ENCODE results near the gene GPHB5.
A peak's percentile ranks its signal among the peaks of the same experiment; 100 is the strongest.
"Not testable (repeated sequence)": the region's sequence is repeated elsewhere in the genome, so short reads cannot be mapped to it uniquely, and the experiment has no call there.

Gene GPHB5

GRCh38 chr14:63318835-63319234 lies at the start of gene GPHB5:
Gene GPHB5, minus strand, starts transcription at chr14:63318935. Its CDS starts 1,086 bp downstream, at chr14:63317849.
- no peak for DNase-seq (ENCODE audit: low spot score)

- DNase-seq (ENCODE audit: low spot score) = no peak
Observed at GRCh38 chr14:63367742-63368364, 49.1 kb upstream of the GPHB5 start.

GRCh38 chr14:63362389-63362819 lies 43.7 kb upstream of the GPHB5 start:
- DNase-seq (ENCODE audit: low spot score) = no peak

GRCh38 chr14:63361790-63362189 lies 43.1 kb upstream of the GPHB5 start:
- DNase-seq (ENCODE audit: low spot score) = no peak

GRCh38 chr14:63357841-63358240 lies 39.1 kb upstream of the GPHB5 start:
- DNase-seq (ENCODE audit: low spot score) = no peak

GRCh38 chr14:63345826-63346225 lies 27.1 kb upstream of the GPHB5 start:
- no peak for DNase-seq (ENCODE audit: low spot score)

GRCh38 chr14:63344336-63344735 lies 25.6 kb upstream of the GPHB5 start:
- DNase-seq (ENCODE audit: low spot score) = no peak

GRCh38 chr14:63343878-63344277 lies 25.1 kb upstream of the GPHB5 start:
- no peak for DNase-seq (ENCODE audit: low spot score)

GRCh38 chr14:63342371-63342770 lies 23.6 kb upstream of the GPHB5 start:
- no peak for DNase-seq (ENCODE audit: low spot score)

GRCh38 chr14:63328787-63329737 lies 10.3 kb upstream of the GPHB5 start:
- DNase-seq (ENCODE audit: low spot score) = no peak

- DNase-seq (ENCODE audit: low spot score) = no peak
Observed at GRCh38 chr14:63326840-63327239, 8.1 kb upstream of the GPHB5 start.

- no peak for DNase-seq (ENCODE audit: low spot score)
Observed at GRCh38 chr14:63322897-63323573, 4.3 kb upstream of the GPHB5 start.

- no peak for DNase-seq (ENCODE audit: low spot score)
Observed at GRCh38 chr14:63322472-63322871, 3.7 kb upstream of the GPHB5 start.

GRCh38 chr14:63308723-63309317 lies 9.9 kb downstream of the GPHB5 start:
- DNase-seq (ENCODE audit: low spot score) = peak; percentile 53

- DNase-seq (ENCODE audit: low spot score) = not testable (repeated sequence)
Observed at GRCh38 chr14:63304429-63304828, 14.3 kb downstream of the GPHB5 start.

GRCh38 chr14:63301891-63302534 lies 16.7 kb downstream of the GPHB5 start:
- no peak for DNase-seq (ENCODE audit: low spot score)

GRCh38 chr14:63300854-63301253 lies 17.9 kb downstream of the GPHB5 start:
- no peak for DNase-seq (ENCODE audit: low spot score)

- DNase-seq (ENCODE audit: low spot score) = no peak
Observed at GRCh38 chr14:63299351-63300110, 19.2 kb downstream of the GPHB5 start.

GRCh38 chr14:63297372-63298063 lies 21.2 kb downstream of the GPHB5 start:
- no peak for DNase-seq (ENCODE audit: low spot score)

- DNase-seq (ENCODE audit: low spot score) = no peak
Observed at GRCh38 chr14:63296060-63296563, 22.6 kb downstream of the GPHB5 start.
